ENCODE results near the gene BBS4. TPM values are rescaled to one million over a fixed set of nuclear protein-coding genes. Genes with fewer than 3 reads are reported as not detected.

BBS4 gene
- polyA plus RNA-seq, 1 donor (not counting 4 experiments of a cell fraction or from before 2014, with no cell fraction given), result 16.5 TPM

GRCh38 chr15:72785841-72786240 is 99.8 kb downstream of the BBS4 start:
- no peak overlapping the region for H2AFZ ChIP-seq (ENCODE audit: control insufficient read depth, low read length)
- H3K27ac ChIP-seq (ENCODE audit: control insufficient read depth, insufficient read depth, low read length), result no peak overlapping the region
- peaks cover 26% of the 10 kb centered on the region for H3K79me2 ChIP-seq (ENCODE audit: control insufficient read depth, insufficient read depth, low read length)
- no peak overlapping the region for H3K9ac ChIP-seq (ENCODE audit: control insufficient read depth, extremely low read depth, insufficient read depth, low read length)
- peaks cover 11% of the 10 kb centered on the region for H3K4me1 ChIP-seq (ENCODE audit: control insufficient read depth, extremely low read depth, insufficient read depth, low read length)
- no peaks in the 10 kb centered on the region for H4K20me1 ChIP-seq (ENCODE audit: control insufficient read depth, extremely low read depth, insufficient read depth, low read length)
- H3K4me2 ChIP-seq (ENCODE audit: control insufficient read depth, extremely low read depth, insufficient read depth, low read depth, low read length), result no peak overlapping the region
- DNase-seq (ENCODE audit: low read depth, low spot score) (no peak), FAIRE-seq (no peak)
- TF ChIP-seq CTCF (optimal IDR thresholded peaks at IDR 0.05 in 1 of 3, IDR thresholded peaks at IDR 0.05 in 1 of 3, conservative IDR thresholded peaks at IDR 0.05 in 1 of 3; ENCODE audit: extremely low read depth in 1 of 3, insufficient read depth in 2 of 3, low read length in 3 of 3), result no peak
- no peak for TF ChIP-seq EZH2 (IDR thresholded peaks at IDR 0.05; ENCODE audit: low read length)
- no peaks in the 10 kb centered on the region for H3K9me1 ChIP-seq (ENCODE audit: control insufficient read depth, extremely low read depth, insufficient read depth, low read length)
- H3K27me3 ChIP-seq (ENCODE audit: control insufficient read depth, extremely low read depth, insufficient read depth, low read length), result no peaks in the 10 kb centered on the region
- dilution Hi-C loops (cut with MboI; ENCODE audit: extremely low pct_ligation_motif_present, low sequenced_read_pairs), result no loop called here
- H3K9me3 ChIP-seq (ENCODE audit: control insufficient read depth, low read depth, low read length), result no peaks in the 10 kb centered on the region
- H3K36me3 ChIP-seq (ENCODE audit: control insufficient read depth in 2 of 2, extremely low read depth in 1 of 2, insufficient read depth in 2 of 2, low read length in 2 of 2), result no peaks in the 10 kb centered on the region
- no peak overlapping the region for H3K4me3 ChIP-seq (ENCODE audit: control insufficient read depth in 2 of 3, extremely low read depth in 1 of 3, insufficient read depth in 2 of 3, low read depth in 1 of 3, low read length in 3 of 3)

- H3K36me3 ChIP-seq (ENCODE audit: control insufficient read depth in 2 of 2, extremely low read depth in 1 of 2, insufficient read depth in 2 of 2, low read length in 2 of 2), result no peaks in the 10 kb centered on the region
- H2AFZ ChIP-seq (ENCODE audit: control insufficient read depth, low read length), result no peak overlapping the region
- no peak overlapping the region for H3K9ac ChIP-seq (ENCODE audit: control insufficient read depth, extremely low read depth, insufficient read depth, low read length)
- peaks cover 11% of the 10 kb centered on the region for H3K4me1 ChIP-seq (ENCODE audit: control insufficient read depth, extremely low read depth, insufficient read depth, low read length)
- H3K4me2 ChIP-seq (ENCODE audit: control insufficient read depth, extremely low read depth, insufficient read depth, low read depth, low read length), result no peak overlapping the region
- no peak overlapping the region for H3K27ac ChIP-seq (ENCODE audit: control insufficient read depth, insufficient read depth, low read length)
- DNase-seq (ENCODE audit: low read depth, low spot score), result no peak
- FAIRE-seq, result no peak
- no peak overlapping the region for H3K4me3 ChIP-seq (ENCODE audit: control insufficient read depth in 2 of 3, extremely low read depth in 1 of 3, insufficient read depth in 2 of 3, low read depth in 1 of 3, low read length in 3 of 3)
- H4K20me1 ChIP-seq (ENCODE audit: control insufficient read depth, extremely low read depth, insufficient read depth, low read length), result no peaks in the 10 kb centered on the region
- TF ChIP-seq CTCF (optimal IDR thresholded peaks at IDR 0.05 in 1 of 3, IDR thresholded peaks at IDR 0.05 in 1 of 3, conservative IDR thresholded peaks at IDR 0.05 in 1 of 3; ENCODE audit: extremely low read depth in 1 of 3, insufficient read depth in 2 of 3, low read length in 3 of 3) (no peak), EZH2 (IDR thresholded peaks at IDR 0.05; ENCODE audit: low read length) (no peak)
- dilution Hi-C loops (cut with MboI; ENCODE audit: extremely low pct_ligation_motif_present, low sequenced_read_pairs), result no loop called here
- H3K79me2 ChIP-seq (ENCODE audit: control insufficient read depth, insufficient read depth, low read length), result peaks cover 22% of the 10 kb centered on the region
- H3K27me3 ChIP-seq (ENCODE audit: control insufficient read depth, extremely low read depth, insufficient read depth, low read length), result no peaks in the 10 kb centered on the region
- H3K9me1 ChIP-seq (ENCODE audit: control insufficient read depth, extremely low read depth, insufficient read depth, low read length), result no peaks in the 10 kb centered on the region
- H3K9me3 ChIP-seq (ENCODE audit: control insufficient read depth, low read depth, low read length), result no peaks in the 10 kb centered on the region
Observed at GRCh38 chr15:72786242-72786641, 100.2 kb downstream of the BBS4 start.

Data from keratinocyte (primary cell).